ENCODE measurements around the gene GREM2. TPM values are rescaled to one million over a fixed set of nuclear protein-coding genes. Genes with fewer than 3 reads are reported as not detected.

Gene GREM2
- total and polyA plus RNA-seq, 2 donors (not counting 3 experiments of a cell fraction or from before 2014, with no cell fraction given) = not detected

GRCh38 chr1:240506176-240506575 lies 105.8 kb downstream of the GREM2 start:
- peaks cover 2% of the 10 kb centered on the region for H3K9me3 ChIP-seq (replicated peaks; ENCODE audit: control insufficient read depth, insufficient read depth, low read length)
- no peaks in the 10 kb centered on the region for H3K27me3 ChIP-seq (ENCODE audit: control insufficient read depth in 2 of 2, insufficient read depth in 2 of 2, low read length in 2 of 2)
- no peak overlapping the region for H3K4me2 ChIP-seq (ENCODE audit: insufficient read depth, low read length)
- no peak overlapping the region for H3K27ac ChIP-seq (ENCODE audit: insufficient read depth, low read depth, low read length)
- TF ChIP-seq POLR2AphosphoS5 (IDR thresholded peaks at IDR 0.05; ENCODE audit: insufficient read depth, low read depth, low read length) (no peak), JUN (IDR thresholded peaks at IDR 0.05; ENCODE audit: borderline replicate concordance, insufficient read depth, insufficient read length, low read depth) (no peak), FOS (IDR thresholded peaks at IDR 0.05; ENCODE audit: borderline replicate concordance, insufficient read depth, low read length) (no peak), MYC (IDR thresholded peaks at IDR 0.05; ENCODE audit: low read depth, low read length) (no peak), CTCF (IDR thresholded peaks at IDR 0.05; ENCODE audit: extremely low read depth in 1 of 2, insufficient read depth in 1 of 2, low read depth in 1 of 2, low read length in 2 of 2) (no peak), MAX (IDR thresholded peaks at IDR 0.05; ENCODE audit: insufficient read depth, insufficient read length) (no peak), GATA2 (IDR thresholded peaks at IDR 0.05; ENCODE audit: insufficient read depth, insufficient read length, low read depth, low read length) (no peak), POLR2A (IDR thresholded peaks at IDR 0.05; ENCODE audit: low read depth, low read length) (no peak), EZH2 (IDR thresholded peaks at IDR 0.05; ENCODE audit: borderline replicate concordance, low read depth, low read length, severe bottlenecking) (no peak)
- no peaks in the 10 kb centered on the region for H4K20me1 ChIP-seq (replicated peaks; ENCODE audit: control insufficient read depth, extremely low read depth, insufficient read depth, low read length)
- H3K9ac ChIP-seq (replicated peaks; ENCODE audit: extremely low read depth, insufficient read depth, low read length) = no peak overlapping the region
- H3K36me3 ChIP-seq (ENCODE audit: control insufficient read depth in 2 of 2, extremely low read depth in 1 of 2, insufficient read depth in 2 of 2, low read length in 2 of 2) = no peaks in the 10 kb centered on the region
- no peaks in the 10 kb centered on the region for H3K4me1 ChIP-seq (ENCODE audit: control insufficient read depth, extremely low read depth, insufficient read depth, low read length)
- no peak overlapping the region for H2AFZ ChIP-seq (ENCODE audit: low read depth, low read length)
- intact Hi-C loops (cut with micrococcal nuclease) (no loop called here), dilution Hi-C loops (cut with MboI; ENCODE audit: extremely low pct_ligation_motif_present, low sequenced_read_pairs) (no loop called here)
- no TSS peak for BruUV-seq (replicated peaks)
- H3K4me3 ChIP-seq (replicated peaks in 1 of 3; ENCODE audit: insufficient read depth in 1 of 3, low read depth in 1 of 3, low read length in 3 of 3) = no peak overlapping the region
- POLR2A ChIA-PET = no interaction called here
- no peak for DNase-seq (ENCODE audit: low read depth, low spot score)
- no peaks in the 10 kb centered on the region for H3K79me2 ChIP-seq (ENCODE audit: control insufficient read depth, insufficient read depth, low read length)
- no peak for FAIRE-seq
- CTCF ChIA-PET = no interaction called here
- no peaks in the 10 kb centered on the region for H3K9me1 ChIP-seq (replicated peaks; ENCODE audit: control insufficient read depth, extremely low read depth, insufficient read depth, low read length)
